Measurements from ENCODE around the gene SUOX.

DNA sequence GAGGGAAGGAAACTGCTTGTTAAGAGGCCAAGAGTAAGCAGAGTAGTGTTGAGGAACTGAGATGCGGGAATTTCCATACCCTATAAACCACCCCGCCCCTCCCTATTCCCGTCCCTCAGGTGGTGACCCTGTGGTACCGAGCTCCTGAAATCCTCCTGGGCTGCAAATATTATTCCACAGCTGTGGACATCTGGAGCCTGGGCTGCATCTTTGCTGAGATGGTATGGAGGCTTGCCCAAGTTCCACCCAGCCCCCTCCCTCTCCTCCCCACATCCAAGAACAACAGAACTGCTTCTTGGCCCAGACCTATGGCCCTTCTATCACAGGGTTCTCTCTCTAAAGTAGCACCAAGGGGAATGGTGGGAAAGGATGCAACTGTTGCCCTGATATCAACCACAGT is 27.7 kb upstream of the SUOX start:
- TF ChIP-seq EZH2 (IDR thresholded peaks at IDR 0.05; ENCODE audit: borderline replicate concordance, low read length): no peak
- TF ChIP-seq, protein P1, sequence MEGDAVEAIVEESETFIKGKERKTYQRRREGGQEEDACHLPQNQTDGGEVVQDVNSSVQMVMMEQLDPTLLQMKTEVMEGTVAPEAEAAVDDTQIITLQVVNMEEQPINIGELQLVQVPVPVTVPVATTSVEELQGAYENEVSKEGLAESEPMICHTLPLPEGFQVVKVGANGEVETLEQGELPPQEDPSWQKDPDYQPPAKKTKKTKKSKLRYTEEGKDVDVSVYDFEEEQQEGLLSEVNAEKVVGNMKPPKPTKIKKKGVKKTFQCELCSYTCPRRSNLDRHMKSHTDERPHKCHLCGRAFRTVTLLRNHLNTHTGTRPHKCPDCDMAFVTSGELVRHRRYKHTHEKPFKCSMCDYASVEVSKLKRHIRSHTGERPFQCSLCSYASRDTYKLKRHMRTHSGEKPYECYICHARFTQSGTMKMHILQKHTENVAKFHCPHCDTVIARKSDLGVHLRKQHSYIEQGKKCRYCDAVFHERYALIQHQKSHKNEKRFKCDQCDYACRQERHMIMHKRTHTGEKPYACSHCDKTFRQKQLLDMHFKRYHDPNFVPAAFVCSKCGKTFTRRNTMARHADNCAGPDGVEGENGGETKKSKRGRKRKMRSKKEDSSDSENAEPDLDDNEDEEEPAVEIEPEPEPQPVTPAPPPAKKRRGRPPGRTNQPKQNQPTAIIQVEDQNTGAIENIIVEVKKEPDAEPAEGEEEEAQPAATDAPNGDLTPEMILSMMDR (IDR thresholded peaks at IDR 0.05; ENCODE audit: low read length): no peak

Measured in OCI-LY1 (cell line).